LNCAP (cell line): ENCODE measurements around the gene SBNO2.

Source experiments
- CTCF ChIP-seq: fragments of 450-650 bp; IDR thresholded peaks from 2 replicates; pipeline ENCODE4 v1.5.1; 2017; ENCODE audit warnings: mild to moderate bottlenecking

The SBNO2 gene

GRCh38 chr19:1219786-1220476 is 45.9 kb upstream of the SBNO2 start:
- TF ChIP-seq CTCF, result no peak

GRCh38 chr19:1218751-1219567 is 44.9 kb upstream of the SBNO2 start:
- TF ChIP-seq CTCF, result no peak

- TF ChIP-seq CTCF, result no peak
Observed at GRCh38 chr19:1217366-1217765, 43.3 kb upstream of the SBNO2 start.

- TF ChIP-seq CTCF, result no peak
Observed at GRCh38 chr19:1216756-1217155, 42.7 kb upstream of the SBNO2 start.

GRCh38 chr19:1214862-1215731 is 41.0 kb upstream of the SBNO2 start:
- no peak for TF ChIP-seq CTCF

- no peak for TF ChIP-seq CTCF
Observed at GRCh38 chr19:1214299-1214861, 40.3 kb upstream of the SBNO2 start.
